Measurements from ENCODE around the gene OSM. TPM values are rescaled to one million over a fixed set of nuclear protein-coding genes. Genes with fewer than 3 reads are reported as not detected.

The OSM gene
- polyA plus RNA-seq, 1 of the 3 experiments (the other 2 are of a cell fraction), result not detected

GRCh38 chr22:30217698-30218560, 48.7 kb downstream of the OSM start:
- DNase-seq, result no peak
- Histone ChIP-seq H3K27ac (ENCODE audit: low read depth in 2 of 2, low read length in 1 of 2) (peak overlapping the region in 1 of 2 experiments; percentile 60; a peak in 2 of 4 replicates), H3K9me3 (no peaks in the 10 kb centered on the region), H3K27me3 (ENCODE audit: insufficient read depth) (no peaks in the 10 kb centered on the region), H2AFZ (ENCODE audit: low read depth) (no peak overlapping the region), H4K20me1 (ENCODE audit: insufficient read depth) (no peaks in the 10 kb centered on the region), H3K4me2 (no peak overlapping the region), H3K4me3 (ENCODE audit: low read depth in 2 of 2, low read length in 1 of 2) (no peak overlapping the region), H3K79me2 (ENCODE audit: insufficient read depth) (no peaks in the 10 kb centered on the region), H3K9me2 (no peaks in the 10 kb centered on the region), H3F3A (replicated peaks; ENCODE audit: insufficient read depth) (peaks cover 8% of the 10 kb centered on the region), H3K4me1 (ENCODE audit: control insufficient read depth in 1 of 2, insufficient read depth in 2 of 2, low read depth in 1 of 2, low read length in 1 of 2) (peaks cover 6 to 8% of the 10 kb centered on the region in 2 experiments; a peak in 3 of 4 replicates), H3K36me3 (replicated peaks in 1 of 2; ENCODE audit: control insufficient read depth in 1 of 2, insufficient read depth in 2 of 2, low read length in 1 of 2) (no peaks in the 10 kb centered on the region), H3K9ac (no peak overlapping the region)
- ChIA-PET POLR2A (no interaction called here), CTCF (no interaction called here)
- no peak for TF ChIP-seq RAD21 (IDR thresholded peaks at IDR 0.05; ENCODE audit: low read length)
- TF ChIP-seq, protein P1, sequence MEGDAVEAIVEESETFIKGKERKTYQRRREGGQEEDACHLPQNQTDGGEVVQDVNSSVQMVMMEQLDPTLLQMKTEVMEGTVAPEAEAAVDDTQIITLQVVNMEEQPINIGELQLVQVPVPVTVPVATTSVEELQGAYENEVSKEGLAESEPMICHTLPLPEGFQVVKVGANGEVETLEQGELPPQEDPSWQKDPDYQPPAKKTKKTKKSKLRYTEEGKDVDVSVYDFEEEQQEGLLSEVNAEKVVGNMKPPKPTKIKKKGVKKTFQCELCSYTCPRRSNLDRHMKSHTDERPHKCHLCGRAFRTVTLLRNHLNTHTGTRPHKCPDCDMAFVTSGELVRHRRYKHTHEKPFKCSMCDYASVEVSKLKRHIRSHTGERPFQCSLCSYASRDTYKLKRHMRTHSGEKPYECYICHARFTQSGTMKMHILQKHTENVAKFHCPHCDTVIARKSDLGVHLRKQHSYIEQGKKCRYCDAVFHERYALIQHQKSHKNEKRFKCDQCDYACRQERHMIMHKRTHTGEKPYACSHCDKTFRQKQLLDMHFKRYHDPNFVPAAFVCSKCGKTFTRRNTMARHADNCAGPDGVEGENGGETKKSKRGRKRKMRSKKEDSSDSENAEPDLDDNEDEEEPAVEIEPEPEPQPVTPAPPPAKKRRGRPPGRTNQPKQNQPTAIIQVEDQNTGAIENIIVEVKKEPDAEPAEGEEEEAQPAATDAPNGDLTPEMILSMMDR (IDR thresholded peaks at IDR 0.05), result no peak
- no peak for TF ChIP-seq FOXM1 (IDR thresholded peaks at IDR 0.05; ENCODE audit: low read depth)
- TF ChIP-seq REST (IDR thresholded peaks at IDR 0.05; ENCODE audit: low read depth, low read length), result no peak
- TF ChIP-seq EZH2phosphoT487 (IDR thresholded peaks at IDR 0.05; ENCODE audit: borderline replicate concordance, low read depth), result no peak
- TF ChIP-seq SIN3A (IDR thresholded peaks at IDR 0.05; ENCODE audit: borderline replicate concordance, low read depth, low read length), result no peak
- peak; percentile 36; the same call in 1 of the 2 replicates for TF ChIP-seq TCF12 (IDR thresholded peaks at IDR 0.05)
- TF ChIP-seq RXRA (IDR thresholded peaks at IDR 0.05; ENCODE audit: borderline replicate concordance, low read depth), result peak; percentile 66; the same call in 1 of the 2 replicates
- TF ChIP-seq POLR2AphosphoS5 (IDR thresholded peaks at IDR 0.05; ENCODE audit: low read depth, low read length), result no peak
- TF ChIP-seq, protein P2, sequence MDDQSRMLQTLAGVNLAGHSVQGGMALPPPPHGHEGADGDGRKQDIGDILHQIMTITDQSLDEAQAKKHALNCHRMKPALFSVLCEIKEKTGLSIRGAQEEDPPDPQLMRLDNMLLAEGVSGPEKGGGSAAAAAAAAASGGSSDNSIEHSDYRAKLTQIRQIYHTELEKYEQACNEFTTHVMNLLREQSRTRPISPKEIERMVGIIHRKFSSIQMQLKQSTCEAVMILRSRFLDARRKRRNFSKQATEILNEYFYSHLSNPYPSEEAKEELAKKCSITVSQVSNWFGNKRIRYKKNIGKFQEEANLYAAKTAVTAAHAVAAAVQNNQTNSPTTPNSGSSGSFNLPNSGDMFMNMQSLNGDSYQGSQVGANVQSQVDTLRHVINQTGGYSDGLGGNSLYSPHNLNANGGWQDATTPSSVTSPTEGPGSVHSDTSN (IDR thresholded peaks at IDR 0.05), result no peak
- no peak for TF ChIP-seq GATA2 (CRISPR knock-in tag; IDR thresholded peaks at IDR 0.05)
- peak; percentile 51 for TF ChIP-seq MAX (IDR thresholded peaks at IDR 0.05; ENCODE audit: low read depth)
- no peak for TF ChIP-seq MXI1 (IDR thresholded peaks at IDR 0.05; ENCODE audit: low read depth, low read length)
- no peak for TF ChIP-seq YY1 (IDR thresholded peaks at IDR 0.05; ENCODE audit: low read depth)
- 0 out of 2 replicates have a peak, but pooled peaks have one; percentile 21 for TF ChIP-seq NFIC (IDR thresholded peaks at IDR 0.05; ENCODE audit: borderline replicate concordance)
- TF ChIP-seq FOXJ3 (CRISPR knock-in tag; IDR thresholded peaks at IDR 0.05), result no peak
- no peak for TF ChIP-seq FOSL2 (IDR thresholded peaks at IDR 0.05; ENCODE audit: borderline replicate concordance, low read depth)
- 78% methylated on average over 20 of the region's 23 CpGs for WGBS (ENCODE audit: low lambda C conversion rate)

All from SK-N-SH (cell line).